ENCODE data around the gene SUN1.

Gene SUN1

DNA sequence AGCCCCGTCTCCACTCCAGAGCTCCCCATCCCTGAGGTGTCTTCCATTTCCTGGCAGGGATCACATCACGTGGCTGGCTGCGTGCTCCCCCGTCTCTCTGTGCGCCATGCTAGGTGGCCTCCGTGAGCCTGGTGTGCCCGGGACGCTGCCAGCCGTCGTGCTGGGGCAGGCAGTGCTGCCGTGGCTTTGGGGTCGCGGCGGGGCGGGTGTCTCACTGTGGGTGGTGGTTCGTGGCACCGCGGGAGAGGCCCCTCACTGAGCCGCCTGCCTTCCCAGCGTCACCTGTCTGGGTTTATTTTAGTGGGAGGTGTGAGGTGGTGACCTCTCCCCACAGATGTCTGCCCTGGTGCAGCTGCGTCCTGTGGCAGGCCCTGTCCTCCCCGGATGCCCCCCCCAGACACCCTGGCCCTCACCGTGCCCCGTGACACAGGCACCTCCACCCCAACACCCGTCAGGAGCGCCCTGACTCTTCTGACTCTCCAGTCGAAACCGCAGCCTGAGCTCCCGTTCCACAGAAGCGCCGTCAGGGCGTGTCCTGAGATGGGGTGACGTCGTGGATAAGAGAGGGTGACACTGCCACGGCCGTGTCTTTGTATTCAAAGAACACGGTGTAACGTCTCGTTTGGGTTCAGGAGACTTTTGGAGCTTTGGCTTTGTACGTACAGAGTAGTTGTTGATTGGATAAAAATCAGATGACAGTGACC is 62.0 kb downstream of the SUN1 start:
- Histone ChIP-seq H3K27me3 (ENCODE audit: low read depth, low read length) (no peaks in the 10 kb centered on the region), H3K9me3 (ENCODE audit: insufficient read depth, low read length) (no peaks in the 10 kb centered on the region), H3K79me2 (ENCODE audit: low read length) (no peaks in the 10 kb centered on the region), H3K36me3 (replicated peaks; ENCODE audit: low read depth, low read length) (peaks cover 11% of the 10 kb centered on the region), H3K4me1 (ENCODE audit: low read length) (no peaks in the 10 kb centered on the region), H2AFZ (ENCODE audit: low read depth, low read length) (no peak overlapping the region), H3K9ac (ENCODE audit: low read length) (no peak overlapping the region), H3K27ac (ENCODE audit: low read length) (no peak overlapping the region), H4K20me1 (ENCODE audit: insufficient read depth, low read length) (no peaks in the 10 kb centered on the region), H3K4me3 (ENCODE audit: low read length) (no peak overlapping the region), H3K4me2 (ENCODE audit: low read length) (no peak overlapping the region)
- no peak for TF ChIP-seq EZH2phosphoT487 (IDR thresholded peaks at IDR 0.05; ENCODE audit: low read depth)
- TF ChIP-seq, protein P1, sequence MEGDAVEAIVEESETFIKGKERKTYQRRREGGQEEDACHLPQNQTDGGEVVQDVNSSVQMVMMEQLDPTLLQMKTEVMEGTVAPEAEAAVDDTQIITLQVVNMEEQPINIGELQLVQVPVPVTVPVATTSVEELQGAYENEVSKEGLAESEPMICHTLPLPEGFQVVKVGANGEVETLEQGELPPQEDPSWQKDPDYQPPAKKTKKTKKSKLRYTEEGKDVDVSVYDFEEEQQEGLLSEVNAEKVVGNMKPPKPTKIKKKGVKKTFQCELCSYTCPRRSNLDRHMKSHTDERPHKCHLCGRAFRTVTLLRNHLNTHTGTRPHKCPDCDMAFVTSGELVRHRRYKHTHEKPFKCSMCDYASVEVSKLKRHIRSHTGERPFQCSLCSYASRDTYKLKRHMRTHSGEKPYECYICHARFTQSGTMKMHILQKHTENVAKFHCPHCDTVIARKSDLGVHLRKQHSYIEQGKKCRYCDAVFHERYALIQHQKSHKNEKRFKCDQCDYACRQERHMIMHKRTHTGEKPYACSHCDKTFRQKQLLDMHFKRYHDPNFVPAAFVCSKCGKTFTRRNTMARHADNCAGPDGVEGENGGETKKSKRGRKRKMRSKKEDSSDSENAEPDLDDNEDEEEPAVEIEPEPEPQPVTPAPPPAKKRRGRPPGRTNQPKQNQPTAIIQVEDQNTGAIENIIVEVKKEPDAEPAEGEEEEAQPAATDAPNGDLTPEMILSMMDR (IDR thresholded peaks at IDR 0.05; ENCODE audit: low read depth, low read length): no peak

DNA sequence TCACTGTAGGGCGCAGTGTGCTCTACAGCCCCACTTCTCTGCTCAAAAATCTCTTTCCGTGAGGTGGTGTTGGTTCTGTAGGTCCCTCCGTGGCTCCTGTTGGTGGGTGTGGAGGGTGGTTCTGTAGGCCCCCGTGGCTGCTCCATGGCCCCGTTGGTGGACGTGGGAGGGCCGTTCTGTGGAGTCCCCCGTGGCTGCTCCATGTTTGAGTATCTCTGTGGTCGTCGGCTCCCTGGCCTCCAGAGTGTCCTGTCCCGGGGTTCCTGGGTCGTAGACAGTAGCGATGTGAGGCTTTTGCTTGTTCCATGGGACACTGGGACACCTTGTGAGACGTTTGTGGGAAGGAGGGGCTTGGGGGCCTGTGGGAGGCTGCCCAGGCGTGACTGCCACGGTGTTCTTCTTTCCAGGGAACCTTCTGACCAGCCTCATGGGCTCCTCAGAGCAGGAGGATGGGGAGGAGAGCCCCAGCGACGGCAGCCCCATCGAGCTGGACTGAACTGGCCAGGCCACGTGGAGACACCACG is 62.7 kb downstream of the SUN1 start:
- H3K4me2 ChIP-seq (ENCODE audit: low read length): no peak overlapping the region
- H2AFZ ChIP-seq (ENCODE audit: low read depth, low read length): no peak overlapping the region
- no peaks in the 10 kb centered on the region for H3K9me3 ChIP-seq (ENCODE audit: insufficient read depth, low read length)
- no peak overlapping the region for H3K27ac ChIP-seq (ENCODE audit: low read length)
- H3K4me1 ChIP-seq (ENCODE audit: low read length): no peaks in the 10 kb centered on the region
- no peak for TF ChIP-seq EZH2phosphoT487 (IDR thresholded peaks at IDR 0.05; ENCODE audit: low read depth)
- TF ChIP-seq, protein P1 (IDR thresholded peaks at IDR 0.05; ENCODE audit: low read depth, low read length): no peak
- no peak overlapping the region for H3K9ac ChIP-seq (ENCODE audit: low read length)
- no peaks in the 10 kb centered on the region for H4K20me1 ChIP-seq (ENCODE audit: insufficient read depth, low read length)
- H3K79me2 ChIP-seq (ENCODE audit: low read length): no peaks in the 10 kb centered on the region
- H3K27me3 ChIP-seq (ENCODE audit: low read depth, low read length): no peaks in the 10 kb centered on the region
- peaks cover 11% of the 10 kb centered on the region for H3K36me3 ChIP-seq (replicated peaks; ENCODE audit: low read depth, low read length)
- H3K4me3 ChIP-seq (ENCODE audit: low read length): no peak overlapping the region

DNA sequence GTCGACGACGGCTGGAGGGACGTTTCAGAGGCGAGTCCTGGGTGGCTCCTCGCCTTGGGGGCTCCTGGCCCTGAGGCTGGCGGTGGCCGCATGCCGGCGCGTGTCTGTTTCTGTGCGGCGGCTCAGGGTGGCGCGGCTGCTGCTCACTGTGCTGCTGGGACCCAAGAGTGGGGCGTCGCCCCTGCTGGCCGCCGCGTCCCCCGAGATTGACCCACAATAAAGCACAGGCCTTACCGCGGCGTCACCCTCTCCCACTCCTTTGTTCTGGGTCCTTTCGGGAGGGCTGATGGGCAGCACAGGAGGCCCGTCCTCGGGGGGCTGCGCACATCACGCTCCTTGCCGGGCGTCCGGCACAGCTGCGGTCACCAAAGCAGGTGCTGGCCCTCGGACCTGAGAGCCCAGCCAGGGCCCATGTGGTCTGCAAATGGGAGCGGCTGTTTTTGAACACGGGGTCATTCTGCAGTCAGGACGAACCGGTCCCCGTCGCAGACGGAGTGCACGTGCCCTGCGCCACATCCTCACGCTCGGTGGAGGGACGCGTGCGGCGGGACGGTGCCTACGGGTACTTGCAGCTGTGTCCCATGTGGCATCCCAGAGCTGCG is 63.3 kb downstream of the SUN1 start:
- Histone ChIP-seq H3K9me3 (ENCODE audit: insufficient read depth, low read length) (no peaks in the 10 kb centered on the region), H3K27ac (ENCODE audit: low read length) (no peak overlapping the region), H3K79me2 (ENCODE audit: low read length) (no peaks in the 10 kb centered on the region), H3K36me3 (replicated peaks; ENCODE audit: low read depth, low read length) (peaks cover 11% of the 10 kb centered on the region), H3K9ac (ENCODE audit: low read length) (no peak overlapping the region), H3K4me1 (ENCODE audit: low read length) (no peaks in the 10 kb centered on the region), H2AFZ (ENCODE audit: low read depth, low read length) (no peak overlapping the region), H3K27me3 (ENCODE audit: low read depth, low read length) (no peaks in the 10 kb centered on the region), H3K4me2 (ENCODE audit: low read length) (no peak overlapping the region), H4K20me1 (ENCODE audit: insufficient read depth, low read length) (no peaks in the 10 kb centered on the region), H3K4me3 (ENCODE audit: low read length) (no peak overlapping the region)
- no peak for TF ChIP-seq EZH2phosphoT487 (IDR thresholded peaks at IDR 0.05; ENCODE audit: low read depth)
- TF ChIP-seq, protein P1 (IDR thresholded peaks at IDR 0.05; ENCODE audit: low read depth, low read length): no peak

DNA sequence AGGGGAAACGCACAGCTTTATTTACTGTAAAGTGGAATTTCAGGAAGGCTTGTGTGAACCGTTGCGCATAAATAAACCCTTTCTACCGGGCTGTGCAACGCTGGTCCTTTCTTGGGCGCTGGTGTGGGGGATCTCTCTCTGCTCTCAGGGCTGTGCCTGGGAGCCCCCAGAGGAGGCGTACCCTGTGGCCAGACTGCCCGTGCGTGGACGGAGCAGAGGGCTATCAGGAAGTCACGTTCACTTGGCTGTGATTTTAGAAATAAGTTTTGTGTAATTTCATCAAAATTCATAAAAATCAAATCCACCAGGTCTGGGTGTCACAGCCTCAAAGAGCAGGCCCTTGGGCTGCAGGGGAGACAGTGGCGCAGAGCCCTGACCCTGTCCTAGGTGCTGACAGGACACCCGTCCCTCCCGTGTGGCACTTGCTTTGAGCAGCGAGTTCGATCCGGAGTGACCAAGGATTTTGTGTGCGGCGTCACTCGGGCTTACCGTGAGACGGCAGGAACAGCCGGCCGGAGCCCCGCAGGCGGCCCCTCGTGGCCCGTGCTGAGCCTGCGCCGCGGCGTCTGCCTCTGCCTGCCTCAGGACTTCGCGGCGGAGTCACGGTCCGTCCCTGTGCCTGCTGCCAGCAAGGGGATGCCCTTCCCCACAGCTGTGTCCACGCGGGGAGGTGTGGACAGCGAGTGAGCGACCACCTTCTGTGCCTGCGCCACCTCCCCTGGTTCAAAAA is 64.2 kb downstream of the SUN1 start:
- no peak overlapping the region for H3K9ac ChIP-seq (ENCODE audit: low read length)
- H3K27ac ChIP-seq (ENCODE audit: low read length): no peak overlapping the region
- H3K4me1 ChIP-seq (ENCODE audit: low read length): no peaks in the 10 kb centered on the region
- peaks cover 11% of the 10 kb centered on the region for H3K36me3 ChIP-seq (replicated peaks; ENCODE audit: low read depth, low read length)
- no peak for TF ChIP-seq EZH2phosphoT487 (IDR thresholded peaks at IDR 0.05; ENCODE audit: low read depth)
- TF ChIP-seq, protein P1 (IDR thresholded peaks at IDR 0.05; ENCODE audit: low read depth, low read length): no peak
- H2AFZ ChIP-seq (ENCODE audit: low read depth, low read length): no peak overlapping the region
- H3K4me2 ChIP-seq (ENCODE audit: low read length): no peak overlapping the region
- no peaks in the 10 kb centered on the region for H3K9me3 ChIP-seq (ENCODE audit: insufficient read depth, low read length)
- H3K4me3 ChIP-seq (ENCODE audit: low read length): no peak overlapping the region
- no peaks in the 10 kb centered on the region for H3K79me2 ChIP-seq (ENCODE audit: low read length)
- no peaks in the 10 kb centered on the region for H3K27me3 ChIP-seq (ENCODE audit: low read depth, low read length)
- H4K20me1 ChIP-seq (ENCODE audit: insufficient read depth, low read length): no peaks in the 10 kb centered on the region

All from OCI-LY3 (cell line).